HEK293T (cell line): ENCODE data around the gene SMAD6.

Experiments
- BHLHE40 ChIP-seq: fragments of 450-650 bp; IDR thresholded peaks from 2 replicates; pipeline ENCODE4 v1.6.1; 2016; ENCODE audit warnings: mild to moderate bottlenecking, moderate library complexity, borderline replicate concordance
- ELF4 ChIP-seq: fragments of 450-650 bp; IDR thresholded peaks from 2 replicates; pipeline ENCODE4 v1.6.1; 2017; ENCODE audit warnings: antibody characterized with exemption
- FOXK2 ChIP-seq: fragments of 450-650 bp; IDR thresholded peaks from 2 replicates; pipeline ENCODE4 v1.6.1; 2016; ENCODE audit warnings: mild to moderate bottlenecking
- FOXM1 ChIP-seq: fragments of 450-650 bp; IDR thresholded peaks from 2 replicates; pipeline ENCODE4 v1.6.1; 2017; ENCODE audit warnings: mild to moderate bottlenecking, borderline replicate concordance
- HDGF ChIP-seq: fragments of 450-650 bp; IDR thresholded peaks from 2 replicates; pipeline ENCODE4 v1.6.1; 2017; ENCODE audit warnings: antibody characterized with exemption, borderline replicate concordance
- LEF1 ChIP-seq: fragments of 450-650 bp; IDR thresholded peaks from 2 replicates; pipeline ENCODE4 v1.6.1; 2017; ENCODE audit warnings: mild to moderate bottlenecking, borderline replicate concordance
- NFRKB ChIP-seq: fragments of 450-650 bp; IDR thresholded peaks from 2 replicates; pipeline ENCODE4 v1.6.1; 2016; ENCODE audit warnings: mild to moderate bottlenecking, moderate library complexity
- SP1 ChIP-seq: fragments of 450-650 bp; IDR thresholded peaks from 2 replicates; pipeline ENCODE4 v1.6.1; 2017
- TARDBP ChIP-seq: fragments of 450-650 bp; IDR thresholded peaks from 2 replicates; pipeline ENCODE4 v1.6.1; 2016
- ZNF384 ChIP-seq: fragments of 450-650 bp; IDR thresholded peaks from 2 replicates; pipeline ENCODE4 v1.6.1; 2016
- TF ChIP-seq, protein P1 (sequence below): fragments of 450-650 bp; IDR thresholded peaks from 2 replicates; pipeline ENCODE4 v1.6.1; 2016

DNA sequence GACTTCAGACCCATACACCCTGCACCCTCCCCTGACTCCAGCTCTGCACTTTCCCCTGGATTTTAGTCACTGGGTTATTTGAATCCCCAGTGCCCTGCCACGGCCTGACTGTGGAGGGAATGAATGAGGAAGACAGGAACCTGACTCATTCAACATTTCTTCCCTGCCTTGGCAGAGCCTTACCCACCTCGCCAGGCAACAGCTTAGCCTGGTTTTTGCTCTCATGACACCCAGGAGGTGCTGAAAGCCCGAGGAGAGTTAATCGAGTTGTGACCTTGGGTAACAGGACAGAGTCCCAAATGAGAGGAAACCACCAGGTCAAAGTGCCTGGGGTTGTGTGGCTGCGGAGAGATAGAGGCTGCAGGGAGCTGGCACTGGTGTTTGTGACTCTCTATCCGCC, 128.3 kb downstream of the SMAD6 start:
- TF ChIP-seq SP1 = no peak
- no peak for TF ChIP-seq FOXM1
- no peak for TF ChIP-seq TARDBP
- no peak for TF ChIP-seq LEF1
- TF ChIP-seq HDGF = no peak
- TF ChIP-seq ELF4 = no peak
- TF ChIP-seq ZNF384 = no peak
- TF ChIP-seq BHLHE40 = no peak
- TF ChIP-seq FOXK2 = no peak
- TF ChIP-seq NFRKB = no peak
- TF ChIP-seq, protein P1, sequence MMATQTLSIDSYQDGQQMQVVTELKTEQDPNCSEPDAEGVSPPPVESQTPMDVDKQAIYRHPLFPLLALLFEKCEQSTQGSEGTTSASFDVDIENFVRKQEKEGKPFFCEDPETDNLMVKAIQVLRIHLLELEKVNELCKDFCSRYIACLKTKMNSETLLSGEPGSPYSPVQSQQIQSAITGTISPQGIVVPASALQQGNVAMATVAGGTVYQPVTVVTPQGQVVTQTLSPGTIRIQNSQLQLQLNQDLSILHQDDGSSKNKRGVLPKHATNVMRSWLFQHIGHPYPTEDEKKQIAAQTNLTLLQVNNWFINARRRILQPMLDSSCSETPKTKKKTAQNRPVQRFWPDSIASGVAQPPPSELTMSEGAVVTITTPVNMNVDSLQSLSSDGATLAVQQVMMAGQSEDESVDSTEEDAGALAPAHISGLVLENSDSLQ = no peak
